BJ (cell line): ENCODE data around the gene EFNA5. TPM values are rescaled to one million over a fixed set of nuclear protein-coding genes. Genes with fewer than 3 reads are reported as not detected.

Source experiments
- CTCF ChIA-PET: fragments of 350-600 bp; formaldehyde crosslinking; extraction: SDS; loops from one replicate; lab custom pipeline; 2021; ENCODE audit warnings: antibody characterized with exemption, inconsistent platforms; lab: Yijun Ruan, JAX
- POLR2A ChIA-PET: fragments of 300-600 bp; sonication (Branson Sonifier 250); formaldehyde crosslinking; extraction: SDS; loops from one replicate; lab custom pipeline; 2021; ENCODE audit warnings: antibody characterized with exemption; lab: Charles Lee
- DNase-seq: peaks from one replicate; pipeline ENCODE4 v3.0.0-alpha.2; 2011; ENCODE audit warnings: low read depth
- H3K27me3 ChIP-seq: 2 replicates; pipeline ENCODE4 v1.6.0; 2011; ENCODE audit warnings: low read length; ENCODE audit not compliant: control insufficient read depth, insufficient read depth
- H3K36me3 ChIP-seq: 2 replicates; pipeline ENCODE4 v1.5.1; 2011; ENCODE audit warnings: low read length; ENCODE audit not compliant: control insufficient read depth, insufficient read depth
- H3K4me3 ChIP-seq: 2 replicates; pipeline ENCODE4 v1.5.1; 2011; ENCODE audit warnings: low read depth, mild to moderate bottlenecking, control low read depth, low read length
- polyA plus RNA-seq: library from polyadenylated mRNA; depleted of rRNA; stranded (reverse); fragments of >200 nt; gene quantifications from 2 replicates; pipeline ENCODE4 v1.2.3, GENCODE V29; 2011
- TF ChIP-seq, protein P1 (sequence below): IDR thresholded peaks from 2 replicates; pipeline ENCODE4 v1.5.1; 2011; ENCODE audit warnings: low read depth, mild to moderate bottlenecking, control low read depth, inconsistent platforms, low read length, moderate library complexity; ENCODE audit not compliant: insufficient read depth

Gene EFNA5
- polyA plus RNA-seq, 1 experiment: 0.67 TPM

DNA sequence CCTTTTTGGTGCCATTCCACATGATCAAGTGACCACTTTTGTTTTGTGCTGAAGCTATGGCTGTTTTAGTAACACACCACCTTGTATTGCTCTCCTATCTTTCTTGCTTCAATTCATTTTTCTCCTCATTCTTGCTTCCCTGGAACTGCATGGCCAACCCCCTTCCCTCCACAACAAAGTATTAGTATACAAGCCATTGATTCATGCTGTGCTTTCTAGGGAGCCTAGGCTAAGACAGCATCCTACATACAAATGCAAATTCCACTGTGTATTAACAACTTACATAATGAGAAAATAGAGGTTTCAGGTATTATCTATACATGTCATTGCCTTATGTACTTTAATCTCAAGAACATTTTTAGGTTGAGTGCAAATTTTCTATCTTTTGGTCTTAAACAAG lies 141.1 kb downstream of the EFNA5 start:
- Histone ChIP-seq H3K27me3 (peaks cover 3% of the 10 kb centered on the region; the same call in 1 of the 2 replicates), H3K4me3 (no peak overlapping the region), H3K36me3 (no peaks in the 10 kb centered on the region)
- CTCF ChIA-PET: no interaction called here
- POLR2A ChIA-PET: no interaction called here
- DNase-seq: no peak
- TF ChIP-seq, protein P1, sequence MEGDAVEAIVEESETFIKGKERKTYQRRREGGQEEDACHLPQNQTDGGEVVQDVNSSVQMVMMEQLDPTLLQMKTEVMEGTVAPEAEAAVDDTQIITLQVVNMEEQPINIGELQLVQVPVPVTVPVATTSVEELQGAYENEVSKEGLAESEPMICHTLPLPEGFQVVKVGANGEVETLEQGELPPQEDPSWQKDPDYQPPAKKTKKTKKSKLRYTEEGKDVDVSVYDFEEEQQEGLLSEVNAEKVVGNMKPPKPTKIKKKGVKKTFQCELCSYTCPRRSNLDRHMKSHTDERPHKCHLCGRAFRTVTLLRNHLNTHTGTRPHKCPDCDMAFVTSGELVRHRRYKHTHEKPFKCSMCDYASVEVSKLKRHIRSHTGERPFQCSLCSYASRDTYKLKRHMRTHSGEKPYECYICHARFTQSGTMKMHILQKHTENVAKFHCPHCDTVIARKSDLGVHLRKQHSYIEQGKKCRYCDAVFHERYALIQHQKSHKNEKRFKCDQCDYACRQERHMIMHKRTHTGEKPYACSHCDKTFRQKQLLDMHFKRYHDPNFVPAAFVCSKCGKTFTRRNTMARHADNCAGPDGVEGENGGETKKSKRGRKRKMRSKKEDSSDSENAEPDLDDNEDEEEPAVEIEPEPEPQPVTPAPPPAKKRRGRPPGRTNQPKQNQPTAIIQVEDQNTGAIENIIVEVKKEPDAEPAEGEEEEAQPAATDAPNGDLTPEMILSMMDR: no peak

- POLR2A ChIA-PET: no interaction called here
- Histone ChIP-seq H3K36me3 (no peaks in the 10 kb centered on the region), H3K4me3 (no peak overlapping the region), H3K27me3 (0 out of 2 replicates have a peak, but pooled peaks cover 3% of the 10 kb centered on the region)
- CTCF ChIA-PET: interaction anchor here (0.7 to 0.9 kb wide), 2 partner anchors 11 to 1019 kb away, joined by 3 read pairs; no protein-coding TSS in a partner anchor
- DNase-seq: no peak
- TF ChIP-seq, protein P1: no peak
These were observed 144.3 kb downstream of the EFNA5 start for GRCh38 chr5:107526270-107526937.

DNA sequence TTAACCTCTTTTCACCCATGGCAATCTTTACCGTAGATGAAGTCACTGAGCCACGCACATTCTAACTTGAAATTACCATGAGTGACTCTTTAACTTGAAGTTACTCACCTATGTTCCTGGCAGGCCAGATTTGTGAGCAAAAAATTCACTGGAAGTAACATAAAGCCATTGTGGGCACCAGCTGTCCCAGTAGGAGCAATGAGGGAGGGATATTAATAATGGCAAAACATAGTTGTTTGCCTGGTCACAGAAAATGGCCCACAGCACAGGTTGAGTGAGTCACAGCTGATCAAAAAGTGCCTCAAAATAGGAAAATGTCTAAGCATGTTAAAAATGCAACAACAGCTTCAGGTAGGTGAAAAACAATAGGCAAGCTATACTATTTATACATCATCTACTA lies 146.6 kb downstream of the EFNA5 start:
- Histone ChIP-seq H3K27me3 (peaks cover 4% of the 10 kb centered on the region; the same call in 1 of the 2 replicates), H3K36me3 (no peaks in the 10 kb centered on the region), H3K4me3 (no peak overlapping the region)
- TF ChIP-seq, protein P1: no peak
- ChIA-PET POLR2A (no interaction called here), CTCF (interaction anchor here (0.7 to 0.8 kb wide), 2 partner anchors 10 to 14 kb away, joined by 3 read pairs; no protein-coding TSS in a partner anchor)
- no peak for DNase-seq

GRCh38 chr5:107523029-107523680 lies 147.6 kb downstream of the EFNA5 start:
- Histone ChIP-seq H3K27me3 (peaks cover 4% of the 10 kb centered on the region; the same call in 1 of the 2 replicates), H3K4me3 (no peak overlapping the region), H3K36me3 (no peaks in the 10 kb centered on the region)
- POLR2A ChIA-PET: no interaction called here
- CTCF ChIA-PET: interaction anchor here (0.6 kb wide), 1 partner anchor 15 kb away, joined by 5 read pairs; no protein-coding TSS in a partner anchor
- no peak for DNase-seq
- TF ChIP-seq, protein P1: no peak

GRCh38 chr5:107522456-107522855 lies 148.3 kb downstream of the EFNA5 start:
- no peaks in the 10 kb centered on the region for H3K36me3 ChIP-seq
- no peak for DNase-seq
- H3K27me3 ChIP-seq: peaks cover 4% of the 10 kb centered on the region; the same call in 1 of the 2 replicates
- TF ChIP-seq, protein P1: no peak
- POLR2A ChIA-PET: no interaction called here
- H3K4me3 ChIP-seq: no peak overlapping the region
- CTCF ChIA-PET: interaction anchor here (0.6 kb wide), 1 partner anchor 15 kb away, joined by 5 read pairs; no protein-coding TSS in a partner anchor
